GM19193 (cell line): ENCODE data around the gene SERPINA4.

Experiments used
- POLR2A ChIP-seq: IDR thresholded peaks from 4 replicates; pipeline ENCODE4 v1.6.1; 2011; ENCODE audit not compliant: insufficient read depth, insufficient read length; ENCODE audit errors: extremely low read depth

The SERPINA4 gene

DNA sequence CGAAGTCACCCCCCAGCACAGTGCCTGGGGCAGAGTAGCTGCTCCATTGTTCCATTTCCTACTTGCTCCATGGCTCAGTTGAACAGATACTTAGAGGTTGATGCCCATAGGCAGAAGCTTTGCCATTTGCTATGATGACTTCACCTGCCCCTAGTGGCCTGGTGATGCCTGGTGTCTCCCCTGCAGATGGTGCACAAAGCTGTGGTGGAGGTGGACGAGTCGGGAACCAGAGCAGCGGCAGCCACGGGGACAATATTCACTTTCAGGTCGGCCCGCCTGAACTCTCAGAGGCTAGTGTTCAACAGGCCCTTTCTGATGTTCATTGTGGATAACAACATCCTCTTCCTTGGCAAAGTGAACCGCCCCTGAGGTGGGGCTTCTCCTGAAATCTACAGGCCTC, 30.6 kb downstream of the SERPINA4 start:
- TF ChIP-seq POLR2A: no peak

DNA sequence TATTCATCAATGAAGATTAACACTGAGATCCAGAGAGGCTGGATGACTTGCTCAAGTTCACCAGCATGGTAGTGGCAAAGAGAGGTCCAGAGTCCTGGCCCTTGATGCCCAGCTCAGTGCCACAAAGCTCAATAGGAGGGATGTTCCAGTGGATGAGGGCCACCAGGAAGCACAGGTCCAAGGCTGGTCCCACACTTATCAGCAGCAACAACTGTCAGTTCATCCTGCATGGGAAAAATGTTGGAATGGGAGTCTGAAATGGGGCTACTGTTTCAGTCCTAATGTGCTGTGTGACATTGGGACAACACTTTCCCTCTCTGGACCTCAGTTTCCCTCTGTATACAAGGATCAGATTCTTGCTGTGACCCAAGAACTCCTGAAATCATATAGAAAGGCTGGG, 31.2 kb downstream of the SERPINA4 start:
- TF ChIP-seq POLR2A: no peak

DNA sequence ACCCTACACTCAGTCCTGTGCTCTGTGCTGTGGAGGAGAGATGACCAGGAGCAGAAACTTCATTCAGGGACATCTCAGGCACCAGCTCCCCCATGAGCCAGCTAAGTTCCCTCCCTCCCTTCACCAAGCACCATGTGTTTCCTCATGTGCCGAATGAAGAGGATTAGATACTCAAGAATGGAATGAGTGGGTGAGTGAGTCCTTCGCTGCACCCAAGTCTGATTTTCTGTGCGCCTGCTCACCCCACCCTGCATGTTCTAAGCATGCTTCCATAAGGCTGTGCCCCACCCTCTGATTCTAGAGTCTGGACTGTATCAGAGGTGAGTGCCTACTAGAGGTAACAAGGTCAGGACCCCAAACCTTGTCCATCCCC, 32.1 kb downstream of the SERPINA4 start:
- no peak for TF ChIP-seq POLR2A

DNA sequence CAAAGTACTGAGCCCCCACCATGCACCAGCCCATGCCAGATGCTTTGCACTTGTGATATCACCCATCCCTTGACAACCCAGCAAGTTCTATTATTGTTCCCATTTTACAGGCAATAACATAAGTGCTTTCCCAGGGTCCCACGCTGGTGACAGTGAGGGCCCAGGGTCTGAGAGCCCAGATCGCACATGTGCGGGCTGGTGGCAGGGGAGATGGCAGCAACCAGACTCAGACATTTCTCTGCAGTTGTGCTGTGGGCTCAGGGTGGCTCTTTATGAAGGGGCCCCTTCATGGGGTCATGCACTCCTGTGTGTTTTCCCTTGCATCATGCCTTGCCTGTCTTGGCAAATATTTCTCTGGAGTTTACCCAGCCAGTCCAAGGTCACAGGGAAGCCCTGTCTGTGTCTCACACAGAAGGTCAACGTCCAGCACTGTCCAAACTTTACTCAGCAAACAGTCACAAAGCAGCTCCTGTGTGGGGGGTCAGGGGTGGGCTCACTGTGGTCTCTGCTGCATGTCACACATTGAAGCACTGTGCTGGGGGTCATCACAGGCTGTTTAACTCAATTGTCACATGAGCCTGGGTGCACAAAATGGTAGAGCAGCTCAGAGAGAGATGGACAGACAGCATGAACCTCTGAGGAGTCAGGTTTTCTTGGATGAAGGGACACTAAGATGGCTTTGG, 32.6 kb downstream of the SERPINA4 start:
- TF ChIP-seq POLR2A: no peak

DNA sequence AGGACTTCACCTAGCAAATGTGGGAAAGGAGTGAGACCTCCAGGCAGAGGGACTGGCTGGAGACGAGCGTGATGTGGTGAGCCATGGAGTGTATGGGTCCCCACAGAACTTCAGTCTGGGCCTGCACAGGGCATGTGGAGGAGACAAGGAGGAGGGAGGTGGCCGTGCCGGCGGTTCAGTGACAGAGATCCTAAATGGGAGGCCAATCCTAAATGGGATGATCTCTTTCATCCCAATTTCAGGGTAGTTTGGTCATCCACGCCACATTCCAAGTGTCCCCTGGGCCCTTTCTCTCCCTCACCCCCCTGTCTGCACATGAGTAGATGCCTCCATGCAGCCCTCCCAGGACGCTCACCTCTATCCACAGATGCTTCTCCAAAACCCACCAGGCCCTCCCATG, 33.2 kb downstream of the SERPINA4 start:
- TF ChIP-seq POLR2A: no peak

DNA sequence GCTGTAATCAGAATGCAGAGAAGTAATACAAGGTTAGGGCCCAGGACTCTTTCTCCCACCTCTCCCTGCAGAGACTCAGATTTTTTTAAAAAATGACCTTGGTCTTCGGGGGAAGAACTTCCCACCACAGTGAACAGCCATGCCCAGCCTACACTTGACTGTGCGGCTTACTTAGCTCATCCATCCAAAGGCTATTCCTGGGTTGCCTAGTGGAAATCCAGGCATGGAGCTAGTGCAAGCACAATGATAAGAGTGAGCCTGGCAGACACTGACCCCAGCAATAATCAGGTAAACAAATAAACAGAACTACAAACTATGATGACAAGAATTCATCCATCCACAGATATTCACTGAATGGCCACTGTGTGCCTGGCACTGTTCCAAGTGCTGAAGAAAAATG, 34.7 kb downstream of the SERPINA4 start:
- no peak for TF ChIP-seq POLR2A

DNA sequence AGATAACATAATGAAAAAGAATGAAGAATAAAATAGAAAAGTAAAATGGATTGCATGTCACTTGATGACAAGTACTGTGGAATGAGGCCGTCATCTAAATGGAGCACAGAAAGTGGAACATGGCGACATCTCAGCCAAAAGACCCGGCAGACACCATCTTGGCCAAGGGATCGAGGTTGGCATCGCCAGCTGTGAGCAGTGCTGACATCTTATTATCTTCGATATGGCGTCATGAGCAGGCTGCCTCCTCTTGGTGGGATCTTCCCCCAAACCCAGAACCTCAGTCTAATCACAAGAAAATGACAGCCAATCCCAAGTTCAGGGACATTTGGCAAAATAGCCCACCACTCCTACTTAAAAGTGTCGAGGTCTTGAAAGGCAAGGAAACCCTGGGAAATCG, 35.1 kb downstream of the SERPINA4 start:
- no peak for TF ChIP-seq POLR2A

DNA sequence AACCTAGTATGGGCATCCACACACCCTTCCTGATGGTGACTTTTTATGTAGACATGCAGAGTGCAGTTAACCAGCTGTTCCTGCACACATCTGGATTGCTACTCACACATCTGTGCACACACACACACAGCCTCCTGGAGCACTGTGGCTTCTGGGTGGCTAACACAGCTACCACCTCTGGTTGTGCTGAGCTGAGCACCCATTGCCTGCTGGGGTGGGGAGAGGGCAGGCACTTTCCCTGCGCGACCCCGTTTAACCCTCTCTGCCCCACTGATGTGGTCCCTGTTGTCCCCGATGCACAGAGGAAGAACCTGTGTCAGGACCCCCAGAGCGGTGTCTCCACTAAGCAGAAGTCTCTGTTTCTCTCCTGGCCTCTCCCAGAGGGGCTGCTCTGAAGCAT, 36.5 kb downstream of the SERPINA4 start:
- no peak for TF ChIP-seq POLR2A

DNA sequence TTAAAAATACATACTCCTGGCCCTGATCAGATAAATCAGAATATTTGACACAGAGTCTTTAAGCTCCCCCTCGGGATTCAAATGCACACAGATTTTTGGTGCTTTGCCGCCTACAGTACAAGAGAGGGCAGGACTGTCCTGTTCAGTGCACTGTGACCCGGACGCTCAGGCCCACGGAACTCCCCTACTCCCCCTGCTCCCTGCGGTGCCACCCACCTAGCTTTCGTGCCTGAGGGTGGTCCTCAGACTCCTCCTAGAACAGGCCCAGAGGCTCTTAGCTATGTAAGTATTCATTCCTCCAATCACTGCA, 37.2 kb downstream of the SERPINA4 start:
- TF ChIP-seq POLR2A: no peak

DNA sequence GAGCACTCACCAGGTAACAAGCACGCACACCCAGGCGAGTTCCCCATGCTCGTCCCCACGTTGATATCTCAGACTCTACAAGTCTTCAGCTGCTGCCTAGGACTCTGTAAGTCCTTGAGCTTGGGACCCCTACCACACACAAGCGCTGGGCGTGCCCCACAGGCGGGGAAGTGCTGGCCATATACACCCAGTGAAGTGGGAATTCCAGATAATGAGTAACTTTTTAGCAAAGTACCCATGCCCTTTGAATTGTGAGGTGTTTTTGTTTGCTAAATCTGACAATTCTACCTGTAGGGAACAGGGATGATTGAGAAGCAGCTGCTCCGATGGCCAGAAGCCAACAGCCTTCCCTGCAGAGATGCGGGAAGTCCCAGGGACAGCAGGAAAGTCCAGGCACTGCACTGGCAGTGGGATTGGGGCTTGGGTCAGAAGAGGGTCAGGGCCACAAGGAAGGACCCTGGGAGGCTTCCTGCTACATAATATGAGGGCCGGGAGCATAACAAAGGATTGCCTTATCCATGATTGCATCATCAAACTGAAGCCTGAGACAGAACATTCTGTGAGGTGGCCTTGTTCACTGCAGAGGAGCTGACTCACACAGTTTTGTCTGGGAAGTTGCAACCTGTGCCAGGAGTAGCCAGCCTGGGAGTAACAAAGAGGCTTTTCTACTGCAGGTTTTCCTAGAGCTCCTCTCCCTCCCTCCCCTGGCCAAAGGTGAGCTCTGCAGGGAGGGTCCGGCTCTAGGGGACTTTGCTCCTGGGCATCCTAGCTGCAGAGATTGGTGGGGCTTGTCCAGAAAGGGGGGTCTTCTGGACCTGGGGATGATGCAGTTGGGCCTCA, 37.8 kb downstream of the SERPINA4 start:
- TF ChIP-seq POLR2A: no peak

DNA sequence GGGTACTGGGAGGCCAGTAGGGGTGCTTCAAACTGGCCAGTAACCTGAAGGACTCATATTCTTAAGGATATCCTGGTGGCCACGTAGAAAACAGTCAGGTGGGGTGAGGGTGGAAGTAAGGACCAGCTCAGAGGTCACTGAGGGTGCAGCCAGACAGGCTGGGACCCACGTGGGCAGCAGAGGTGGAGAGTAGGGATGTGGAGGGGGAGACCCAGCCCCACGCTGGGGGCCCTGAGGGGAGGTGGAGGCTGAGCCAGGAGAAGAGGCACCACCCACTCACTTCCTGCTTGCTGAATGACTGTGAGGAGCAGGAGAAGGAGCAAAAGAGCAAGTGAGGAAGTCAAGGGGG, 38.4 kb downstream of the SERPINA4 start:
- TF ChIP-seq POLR2A: no peak

DNA sequence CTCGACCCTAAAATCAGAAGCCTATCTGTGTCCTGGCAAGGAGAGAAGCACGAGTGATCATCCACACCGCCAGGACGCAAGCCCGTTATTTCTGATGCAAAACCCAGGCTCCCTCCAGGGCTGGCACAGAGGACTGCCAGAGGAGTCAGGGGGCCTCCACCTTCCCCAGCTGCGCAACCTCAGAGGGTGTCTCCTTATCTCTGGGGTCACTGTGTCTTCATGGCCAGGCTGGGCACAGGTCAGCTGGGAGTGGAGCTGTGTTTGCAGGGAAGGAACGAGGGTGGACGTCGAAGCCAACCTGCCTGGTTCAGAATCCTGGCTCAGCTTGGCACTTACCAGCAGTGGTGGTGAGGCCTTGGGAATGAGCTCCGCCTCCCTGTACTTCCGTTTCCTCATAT, 38.9 kb downstream of the SERPINA4 start:
- TF ChIP-seq POLR2A: no peak

DNA sequence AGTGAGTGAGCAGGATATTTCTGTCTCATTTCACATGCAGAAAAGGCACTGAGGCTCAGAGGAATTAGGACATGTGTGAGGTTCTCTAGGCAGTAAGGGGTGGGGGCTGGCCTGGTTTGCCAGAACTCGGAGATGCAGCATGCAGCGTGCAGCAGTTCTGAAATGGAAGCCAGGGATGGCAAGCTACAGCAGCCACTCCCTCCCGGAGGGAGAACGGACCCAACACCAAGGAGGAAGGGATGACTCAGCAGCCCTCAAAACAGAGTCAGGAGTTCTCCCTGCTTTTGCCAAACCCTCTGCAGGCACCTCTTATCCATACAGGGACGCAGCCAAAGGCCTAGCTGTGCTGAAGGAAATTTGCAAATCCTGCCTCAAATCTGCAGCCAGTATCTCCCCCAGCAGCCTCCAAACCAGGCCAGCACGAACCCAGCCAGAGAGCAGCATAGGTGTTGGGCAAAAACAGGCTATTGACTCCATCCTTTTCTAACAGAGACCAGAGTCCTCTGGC, 40.7 kb downstream of the SERPINA4 start:
- TF ChIP-seq POLR2A: no peak

DNA sequence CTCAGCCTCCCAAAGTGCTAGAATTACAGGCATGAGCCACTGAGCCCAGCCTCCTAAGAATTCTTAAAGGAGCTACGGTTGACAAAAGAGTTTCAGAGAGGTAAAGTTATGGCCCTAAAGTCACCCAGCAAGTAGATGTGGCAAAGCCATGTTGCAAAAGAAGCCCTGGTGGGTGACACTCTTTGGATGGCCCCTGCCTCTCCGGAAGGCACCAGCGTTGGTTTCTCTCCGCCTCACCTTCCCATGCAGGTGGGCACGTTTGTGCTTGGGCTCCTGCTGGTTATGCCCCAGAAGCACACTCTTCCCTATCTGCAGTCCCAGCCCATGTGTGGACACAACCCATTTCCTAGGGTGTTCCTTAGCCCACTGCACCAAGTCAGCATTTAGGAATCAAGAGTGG, 41.5 kb downstream of the SERPINA4 start:
- TF ChIP-seq POLR2A: no peak

DNA sequence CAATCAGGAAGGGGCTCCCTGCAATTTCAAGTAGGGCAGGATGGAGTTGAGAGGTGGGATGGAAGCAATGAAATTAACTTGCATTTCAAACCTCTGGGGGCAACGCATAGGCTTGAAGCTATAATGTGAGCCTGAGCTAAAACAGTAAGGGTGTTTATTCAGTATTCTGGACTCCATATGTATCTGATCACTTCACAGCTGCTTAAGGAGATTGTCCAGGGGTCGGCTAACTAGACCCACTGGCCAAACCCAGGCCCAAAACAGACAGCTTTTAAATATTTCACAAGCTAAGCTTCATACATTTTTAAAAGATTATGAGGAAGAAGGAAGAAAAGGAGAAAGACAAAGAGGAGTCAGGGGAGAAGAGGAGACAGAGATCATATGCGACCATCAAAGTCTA, 44.1 kb downstream of the SERPINA4 start:
- TF ChIP-seq POLR2A: no peak

DNA sequence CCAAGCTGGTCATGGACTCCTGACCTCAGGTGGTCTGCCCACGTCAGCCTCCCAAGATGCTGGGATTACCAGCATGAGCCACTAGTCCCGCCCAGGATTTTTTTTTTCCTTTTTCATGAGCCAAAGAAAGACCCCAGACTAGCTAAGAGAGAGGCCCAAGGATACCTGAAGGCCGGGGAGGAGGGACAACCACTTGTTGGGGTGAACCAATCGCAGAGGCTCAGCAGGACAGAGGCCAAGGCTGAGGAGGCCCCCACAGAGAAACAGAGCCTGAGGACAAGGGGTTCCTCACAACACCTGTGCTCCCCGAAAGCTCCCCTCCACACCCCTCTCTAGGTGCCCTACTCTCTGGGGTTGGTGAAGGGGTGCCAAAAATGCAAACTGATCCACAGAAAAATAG, 49.9 kb downstream of the SERPINA4 start:
- TF ChIP-seq POLR2A: no peak
